Measurements from ENCODE around the gene MAP2K2.
"Not testable (repeated sequence)": the region's sequence is repeated elsewhere in the genome, so short reads cannot be mapped to it uniquely, and the experiment has no call there.

The MAP2K2 gene

DNA sequence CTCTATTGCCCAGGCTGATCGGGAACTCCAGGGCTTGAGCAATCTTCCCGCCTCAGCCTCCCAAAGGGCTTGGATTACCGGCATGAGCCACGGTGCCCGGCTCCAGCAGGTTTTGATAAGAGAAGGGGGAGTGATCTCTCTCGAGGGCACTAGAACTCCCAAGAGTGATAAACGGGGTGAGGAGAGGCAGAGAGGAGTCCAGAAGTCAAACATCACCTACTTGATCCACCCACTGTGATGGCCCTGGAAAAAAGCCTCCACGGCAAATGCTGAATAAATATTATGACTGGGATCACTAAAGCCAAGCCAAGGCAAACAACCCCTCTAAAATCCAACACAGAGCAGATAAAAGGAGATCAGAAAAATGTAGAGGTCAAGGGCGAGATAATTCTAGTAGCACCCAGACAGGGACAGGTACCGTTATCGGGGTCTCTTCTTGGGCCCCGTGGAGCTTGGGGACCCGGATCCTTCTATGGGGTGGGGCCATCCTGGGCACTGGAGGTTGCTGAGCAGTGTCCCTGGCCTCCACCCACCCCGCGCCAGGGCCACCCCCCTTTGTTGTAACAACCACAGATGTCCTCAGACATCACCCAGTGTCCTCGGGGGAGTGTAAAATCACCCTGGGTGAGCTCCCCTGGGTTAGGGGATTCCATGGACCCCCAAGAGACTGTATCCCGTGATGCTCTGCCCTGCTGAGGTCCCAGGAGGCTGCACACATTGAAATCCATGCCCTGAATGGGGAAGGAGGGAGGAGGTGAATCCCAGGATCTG, 25.8 kb upstream of the MAP2K2 start:
- no peak overlapping the region for H3K23ac ChIP-seq (ENCODE audit: low read length)
- H3K18ac ChIP-seq (ENCODE audit: low read length), result no peak overlapping the region
- DNase-seq, result no peak
- no peak overlapping the region for H3K4me2 ChIP-seq (ENCODE audit: low read length)
- H3K9ac ChIP-seq (ENCODE audit: low read length), result no peak overlapping the region
- no peak overlapping the region for H3K27ac ChIP-seq (ENCODE audit: low read depth, low read length)
- H4K8ac ChIP-seq (ENCODE audit: low read depth, low read length), result no peak overlapping the region
- H3K4ac ChIP-seq (ENCODE audit: low read depth, low read length), result no peak overlapping the region
- H2BK15ac ChIP-seq (replicated peaks; ENCODE audit: low read depth), result no peak overlapping the region
- no peaks in the 10 kb centered on the region for H3K4me1 ChIP-seq (ENCODE audit: control insufficient read depth, low read depth, low read length)
- no peak overlapping the region for H2AK5ac ChIP-seq (ENCODE audit: low read length)
- no peaks in the 10 kb centered on the region for H3K79me1 ChIP-seq (ENCODE audit: low read length)
- no peak overlapping the region for H4K5ac ChIP-seq (ENCODE audit: low read length)
- H3K56ac ChIP-seq (ENCODE audit: low read length), result no peak overlapping the region
- H2BK120ac ChIP-seq (ENCODE audit: low read depth, low read length), result no peak overlapping the region
- H3K79me2 ChIP-seq (ENCODE audit: control insufficient read depth, insufficient read depth, low read length), result no peaks in the 10 kb centered on the region
- H3K27me3 ChIP-seq (ENCODE audit: insufficient read depth, low read length, poor library complexity), result no peaks in the 10 kb centered on the region
- H2BK5ac ChIP-seq (ENCODE audit: low read length), result no peak overlapping the region
- no peaks in the 10 kb centered on the region for H3K36me3 ChIP-seq (ENCODE audit: control insufficient read depth, insufficient read depth, low read length)
- WGBS (ENCODE audit: extremely low coverage, insufficient coverage, low lambda C conversion rate), result no CpG with 5 or more reads among the region's 17 CpGs
- no peak overlapping the region for H3K4me3 ChIP-seq (ENCODE audit: low read length)

DNA sequence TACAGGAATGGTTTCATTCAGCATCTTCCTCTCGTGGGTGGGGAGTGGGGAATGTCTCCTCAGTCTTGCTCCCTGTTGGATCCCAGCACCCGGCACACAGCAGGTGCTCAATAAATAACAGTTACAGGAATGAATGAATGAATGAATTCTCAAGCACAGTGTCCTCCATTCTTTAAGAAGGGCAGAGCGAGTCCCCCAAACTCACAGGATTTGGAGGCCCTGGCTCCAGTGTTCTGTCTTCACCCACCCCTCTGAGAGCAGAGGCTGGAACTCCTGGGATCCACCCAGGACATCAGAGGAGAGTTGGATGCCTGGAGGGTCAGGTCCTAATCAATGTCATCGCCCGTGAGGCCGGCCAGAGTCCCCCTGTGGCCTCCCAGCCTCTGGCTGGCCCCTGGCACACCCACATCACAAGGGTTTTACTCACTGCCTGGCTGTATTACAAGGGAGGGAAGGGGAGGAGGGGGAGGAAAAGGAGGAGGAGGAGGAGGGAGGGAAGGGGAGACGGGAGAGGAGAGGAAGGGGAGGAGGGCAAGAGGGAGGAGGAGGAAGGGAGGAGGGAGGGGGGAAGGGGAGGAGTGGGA, 20.8 kb upstream of the MAP2K2 start:
- Histone ChIP-seq H3K27ac (ENCODE audit: low read depth, low read length) (no peak overlapping the region), H3K18ac (ENCODE audit: low read length) (no peak overlapping the region), H3K4ac (ENCODE audit: low read depth, low read length) (no peak overlapping the region), H2BK15ac (replicated peaks; ENCODE audit: low read depth) (no peak overlapping the region), H3K4me3 (ENCODE audit: low read length) (no peak overlapping the region), H2AK5ac (ENCODE audit: low read length) (no peak overlapping the region), H2BK120ac (ENCODE audit: low read depth, low read length) (no peak overlapping the region), H3K4me2 (ENCODE audit: low read length) (no peak overlapping the region), H2BK5ac (ENCODE audit: low read length) (no peak overlapping the region), H3K27me3 (ENCODE audit: insufficient read depth, low read length, poor library complexity) (no peaks in the 10 kb centered on the region), H3K9ac (ENCODE audit: low read length) (no peak overlapping the region), H3K79me1 (ENCODE audit: low read length) (no peaks in the 10 kb centered on the region), H3K79me2 (ENCODE audit: control insufficient read depth, insufficient read depth, low read length) (no peaks in the 10 kb centered on the region), H4K5ac (ENCODE audit: low read length) (no peak overlapping the region), H3K36me3 (ENCODE audit: control insufficient read depth, insufficient read depth, low read length) (no peaks in the 10 kb centered on the region), H4K8ac (ENCODE audit: low read depth, low read length) (no peak overlapping the region), H3K23ac (ENCODE audit: low read length) (no peak overlapping the region), H3K56ac (ENCODE audit: low read length) (no peak overlapping the region), H3K4me1 (ENCODE audit: control insufficient read depth, low read depth, low read length) (no peaks in the 10 kb centered on the region)
- no peak for DNase-seq
- no CpG with 5 or more reads among the region's 7 CpGs for WGBS (ENCODE audit: extremely low coverage, insufficient coverage, low lambda C conversion rate)

DNA sequence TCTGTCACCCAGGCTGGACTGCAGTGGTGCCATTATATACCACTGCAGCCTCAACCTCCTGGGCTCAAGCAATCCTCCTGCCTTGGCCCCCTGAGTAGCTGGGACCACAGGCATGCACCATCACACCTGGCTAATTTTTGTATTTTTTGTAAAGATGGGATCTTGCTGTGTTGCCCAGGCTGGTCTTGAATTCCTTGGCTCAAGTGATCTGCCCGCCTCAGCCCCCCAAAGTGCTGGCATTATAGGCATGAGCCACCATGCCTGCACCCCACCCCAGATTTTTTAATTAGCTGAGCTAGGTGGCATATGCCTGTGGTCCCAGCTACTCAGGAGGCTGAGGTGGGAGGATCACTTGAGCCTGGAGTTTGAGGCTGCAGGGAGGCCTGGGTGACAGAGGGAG, 19.0 kb upstream of the MAP2K2 start:
- H4K8ac ChIP-seq (ENCODE audit: low read depth, low read length); H3K9ac ChIP-seq (ENCODE audit: low read length); H3K18ac ChIP-seq (ENCODE audit: low read length); H3K4me1 ChIP-seq (ENCODE audit: control insufficient read depth, low read depth, low read length); H3K4ac ChIP-seq (ENCODE audit: low read depth, low read length); H2AK5ac ChIP-seq (ENCODE audit: low read length); H3K79me1 ChIP-seq (ENCODE audit: low read length); H2BK120ac ChIP-seq (ENCODE audit: low read depth, low read length); H2BK5ac ChIP-seq (ENCODE audit: low read length); H3K4me3 ChIP-seq (ENCODE audit: low read length); DNase-seq; H4K5ac ChIP-seq (ENCODE audit: low read length); H3K23ac ChIP-seq (ENCODE audit: low read length); H3K36me3 ChIP-seq (ENCODE audit: control insufficient read depth, insufficient read depth, low read length); H3K27ac ChIP-seq (ENCODE audit: low read depth, low read length); H3K27me3 ChIP-seq (ENCODE audit: insufficient read depth, low read length, poor library complexity); H3K4me2 ChIP-seq (ENCODE audit: low read length); H2BK15ac ChIP-seq (replicated peaks; ENCODE audit: low read depth); H3K79me2 ChIP-seq (ENCODE audit: control insufficient read depth, insufficient read depth, low read length); H3K56ac ChIP-seq (ENCODE audit: low read length): not testable (repeated sequence)
- no CpG with 5 or more reads among the region's 1 CpG for whole genome bisulfite sequencing (ENCODE audit: extremely low coverage, insufficient coverage, low lambda C conversion rate)

DNA sequence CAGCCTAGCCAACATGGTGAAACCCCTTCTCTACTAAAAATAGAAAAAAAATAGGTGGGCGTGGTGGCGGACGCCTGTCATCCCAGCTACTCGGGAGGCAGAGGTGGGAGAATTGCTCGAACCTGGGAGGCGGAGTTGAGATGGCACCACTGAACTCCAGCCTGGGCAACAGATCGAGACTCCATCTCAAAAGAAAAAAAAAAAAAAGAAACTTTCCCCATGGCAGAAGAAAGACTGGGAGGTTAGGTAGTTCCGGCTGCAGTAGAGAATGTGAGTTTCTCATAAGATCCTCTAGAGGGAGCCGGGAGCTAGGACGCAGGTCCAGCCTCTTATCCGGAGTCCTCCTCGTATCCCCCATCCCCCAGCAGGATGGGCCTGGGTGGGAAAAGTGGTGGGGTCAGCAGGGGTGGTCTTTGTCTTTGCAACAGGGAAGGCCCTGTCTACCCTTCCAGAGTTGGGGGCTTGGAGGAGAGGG, 16.4 kb upstream of the MAP2K2 start:
- no peaks in the 10 kb centered on the region for H3K36me3 ChIP-seq (ENCODE audit: control insufficient read depth, insufficient read depth, low read length)
- H3K79me2 ChIP-seq (ENCODE audit: control insufficient read depth, insufficient read depth, low read length), result no peaks in the 10 kb centered on the region
- no peak overlapping the region for H3K4me3 ChIP-seq (ENCODE audit: low read length)
- DNase-seq, result peak; percentile 84
- no CpG with 5 or more reads among the region's 12 CpGs for WGBS (ENCODE audit: extremely low coverage, insufficient coverage, low lambda C conversion rate)
- no peak overlapping the region for H2BK5ac ChIP-seq (ENCODE audit: low read length)
- H3K9ac ChIP-seq (ENCODE audit: low read length), result no peak overlapping the region
- H3K27ac ChIP-seq (ENCODE audit: low read depth, low read length), result no peak overlapping the region
- no peak overlapping the region for H2BK15ac ChIP-seq (replicated peaks; ENCODE audit: low read depth)
- no peak overlapping the region for H3K4me2 ChIP-seq (ENCODE audit: low read length)
- no peak overlapping the region for H3K4ac ChIP-seq (ENCODE audit: low read depth, low read length)
- H3K23ac ChIP-seq (ENCODE audit: low read length), result no peak overlapping the region
- H3K4me1 ChIP-seq (ENCODE audit: control insufficient read depth, low read depth, low read length), result no peaks in the 10 kb centered on the region
- H3K79me1 ChIP-seq (ENCODE audit: low read length), result no peaks in the 10 kb centered on the region
- H4K5ac ChIP-seq (ENCODE audit: low read length), result no peak overlapping the region
- no peak overlapping the region for H4K8ac ChIP-seq (ENCODE audit: low read depth, low read length)
- no peak overlapping the region for H2BK120ac ChIP-seq (ENCODE audit: low read depth, low read length)
- no peak overlapping the region for H3K18ac ChIP-seq (ENCODE audit: low read length)
- H3K27me3 ChIP-seq (ENCODE audit: insufficient read depth, low read length, poor library complexity), result no peaks in the 10 kb centered on the region
- no peak overlapping the region for H3K56ac ChIP-seq (ENCODE audit: low read length)
- H2AK5ac ChIP-seq (ENCODE audit: low read length), result no peak overlapping the region

DNA sequence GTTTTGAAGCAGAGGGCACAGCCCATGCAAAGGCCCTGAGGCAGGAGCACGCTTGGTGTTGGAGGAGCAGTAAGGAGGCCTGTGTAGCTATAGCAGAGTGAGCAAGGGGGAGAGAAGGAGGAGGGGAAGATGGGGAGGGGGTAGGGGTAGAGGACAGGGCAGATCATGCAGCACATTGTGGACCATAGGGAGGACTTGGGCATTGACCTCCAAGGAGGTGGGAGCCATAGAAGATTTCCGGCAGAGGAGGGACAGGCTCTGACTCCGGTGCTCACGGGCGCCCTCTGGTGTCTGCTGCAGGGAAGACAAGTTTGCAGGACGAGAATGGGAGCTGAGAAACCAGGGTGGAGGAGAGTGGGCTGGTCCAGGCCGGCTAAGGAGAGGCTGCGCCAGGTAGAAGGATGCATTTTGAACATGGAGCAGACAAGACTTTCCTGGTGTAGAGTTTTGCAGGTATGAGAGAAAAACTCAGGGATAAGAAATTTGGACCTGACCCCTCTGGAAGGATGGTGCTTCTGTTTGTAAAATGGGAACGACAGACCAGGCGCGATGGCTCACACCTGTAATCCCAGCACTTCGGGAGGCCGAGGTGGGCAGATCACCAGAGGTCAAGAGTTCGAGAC, 15.8 kb upstream of the MAP2K2 start:
- no peak overlapping the region for H2BK15ac ChIP-seq (replicated peaks; ENCODE audit: low read depth)
- DNase-seq, result peak; percentile 79
- H3K36me3 ChIP-seq (ENCODE audit: control insufficient read depth, insufficient read depth, low read length), result no peaks in the 10 kb centered on the region
- no peak overlapping the region for H3K23ac ChIP-seq (ENCODE audit: low read length)
- no peak overlapping the region for H2AK5ac ChIP-seq (ENCODE audit: low read length)
- H3K4me2 ChIP-seq (ENCODE audit: low read length), result no peak overlapping the region
- H2BK5ac ChIP-seq (ENCODE audit: low read length), result no peak overlapping the region
- no peaks in the 10 kb centered on the region for H3K4me1 ChIP-seq (ENCODE audit: control insufficient read depth, low read depth, low read length)
- no peaks in the 10 kb centered on the region for H3K79me2 ChIP-seq (ENCODE audit: control insufficient read depth, insufficient read depth, low read length)
- no peaks in the 10 kb centered on the region for H3K27me3 ChIP-seq (ENCODE audit: insufficient read depth, low read length, poor library complexity)
- no peak overlapping the region for H3K4me3 ChIP-seq (ENCODE audit: low read length)
- no peaks in the 10 kb centered on the region for H3K79me1 ChIP-seq (ENCODE audit: low read length)
- WGBS (ENCODE audit: extremely low coverage, insufficient coverage, low lambda C conversion rate), result no CpG with 5 or more reads among the region's 14 CpGs
- H3K56ac ChIP-seq (ENCODE audit: low read length), result no peak overlapping the region
- no peak overlapping the region for H4K8ac ChIP-seq (ENCODE audit: low read depth, low read length)
- H3K18ac ChIP-seq (ENCODE audit: low read length), result no peak overlapping the region
- no peak overlapping the region for H3K27ac ChIP-seq (ENCODE audit: low read depth, low read length)
- no peak overlapping the region for H3K4ac ChIP-seq (ENCODE audit: low read depth, low read length)
- H3K9ac ChIP-seq (ENCODE audit: low read length), result no peak overlapping the region
- H2BK120ac ChIP-seq (ENCODE audit: low read depth, low read length), result no peak overlapping the region
- H4K5ac ChIP-seq (ENCODE audit: low read length), result no peak overlapping the region

All from mesendoderm (in vitro differentiated cells).